ENCODE data around the gene SRBD1. TPM values are rescaled to one million over a fixed set of nuclear protein-coding genes. Genes with fewer than 3 reads are reported as not detected.

Gene SRBD1
- total and polyA plus RNA-seq, 2 of the 8 experiments (the other 6 are each of a cell fraction or from before 2014, with no cell fraction given): 4.6 to 20.0 TPM

DNA sequence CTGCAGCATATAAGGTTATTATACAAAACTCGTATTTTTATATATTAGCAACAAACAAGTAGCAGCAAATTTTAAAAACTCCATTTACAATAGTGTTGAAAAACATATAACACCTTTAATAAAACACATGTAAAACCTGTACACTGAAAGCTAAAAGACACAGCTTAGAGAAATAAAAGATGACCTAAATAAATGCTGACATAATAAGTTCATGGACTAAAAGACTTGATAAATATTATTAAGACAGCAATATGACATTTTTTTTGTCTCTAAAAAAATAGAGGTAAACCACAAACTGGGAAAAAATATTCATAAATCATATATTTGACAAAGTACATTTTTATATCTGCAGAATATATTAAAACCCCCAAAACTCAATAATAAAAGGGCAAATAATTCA is 201.4 kb downstream of the SRBD1 start (continued):
- TF ChIP-seq, protein P1, sequence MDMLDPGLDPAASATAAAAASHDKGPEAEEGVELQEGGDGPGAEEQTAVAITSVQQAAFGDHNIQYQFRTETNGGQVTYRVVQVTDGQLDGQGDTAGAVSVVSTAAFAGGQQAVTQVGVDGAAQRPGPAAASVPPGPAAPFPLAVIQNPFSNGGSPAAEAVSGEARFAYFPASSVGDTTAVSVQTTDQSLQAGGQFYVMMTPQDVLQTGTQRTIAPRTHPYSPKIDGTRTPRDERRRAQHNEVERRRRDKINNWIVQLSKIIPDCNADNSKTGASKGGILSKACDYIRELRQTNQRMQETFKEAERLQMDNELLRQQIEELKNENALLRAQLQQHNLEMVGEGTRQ (IDR thresholded peaks at IDR 0.05; ENCODE audit: low read length): no peak
- TF ChIP-seq TCF12 (IDR thresholded peaks at IDR 0.05; ENCODE audit: low read depth, low read length) (no peak), SIRT6 (IDR thresholded peaks at IDR 0.05; ENCODE audit: low read length) (no peak), CHD1 (IDR thresholded peaks at IDR 0.05; ENCODE audit: low read depth, low read length) (no peak)

Measured in H1 (cell line).